Psoas muscle (tissue), 8 donors: ENCODE data around the gene SPOCD1. TPM values are rescaled to one million over a fixed set of nuclear protein-coding genes. Genes with fewer than 3 reads are reported as not detected.

Source experiments
- ATAC-seq, 4 donors: fragments of 200-7000 bp; cut with Tn5 transposase; one replicate each; pipeline ENCODE4 v1.9.1; 2020; ENCODE audit warnings: moderate library complexity in 3 of 4, mild to moderate bottlenecking in 2 of 4
- DNase-seq, 2 donors: peaks; one replicate each; pipeline ENCODE4 v3.0.0-alpha.2; 2020
- H3K27ac ChIP-seq: fragments of 200-600 bp; one replicate; pipeline ENCODE4 v1.8.0; 2022
- H3K27me3 ChIP-seq, 3 donors: fragments of 200-600 bp in 1 of 3; one replicate each; pipeline versions ENCODE4 v1.6.1 to v1.8.0; 2013 to 2022; ENCODE audit warnings: low read length in 2 of 3, mild to moderate bottlenecking in 2 of 3, moderate library complexity in 1 of 3; ENCODE audit not compliant: insufficient read depth in 3 of 3
- H3K36me3 ChIP-seq, 2 donors: fragments of 200-600 bp in 1 of 2; one replicate each; pipeline versions ENCODE4 v1.6.1 to v1.8.0; 2013 to 2022; ENCODE audit warnings: low read depth in 1 of 2, mild to moderate bottlenecking in 1 of 2, moderate library complexity in 1 of 2; ENCODE audit not compliant: insufficient read depth in 1 of 2
- H3K4me1 ChIP-seq: fragments of 200-600 bp; one replicate; pipeline ENCODE4 v1.8.0; 2022
- H3K4me3 ChIP-seq: fragments of 200-600 bp; one replicate; pipeline ENCODE4 v1.8.0; 2022; ENCODE audit warnings: mild to moderate bottlenecking
- H3K9me3 ChIP-seq: fragments of 200-600 bp; one replicate; pipeline ENCODE4 v1.8.0; 2022
- WGBS, 3 donors: extraction: QIAGEN DNeasy Blood & Tissue Kit; methylation state at CpG; one replicate each; pipeline versions ENCODE4 v1.1.6 to v1.1.7; 2013; 5-methylcytosine and 5-hydroxymethylcytosine counted together
- intact Hi-C, 2 donors: fragments of 100-400 bp; cut with DNase I; formaldehyde crosslinking; loops; one replicate each; pipeline versions ENCODE4 v1.11.0 to v1.14.2; 2022
- polyA plus RNA-seq, 3 donors: library from polyadenylated mRNA; stranded (reverse); fragments of 200-250 nt; gene quantifications; one replicate each; pipeline ENCODE4 v1.2.3, GENCODE V29; 2013
- total RNA-seq, 4 donors: library from RNA; stranded (reverse); fragmentation: NEBNext Ultra II Directional in 2 of 4; extraction: Animal tissue kit (Norgen Biotek cat#: 25700) in 2 of 4; gene quantifications; one replicate each; pipeline versions ENCODE4 v1.2.1 to v1.2.4, GENCODE V29; 2021 to 2023
- TF ChIP-seq, protein P1 (sequence below): fragments of 200-600 bp; IDR thresholded peaks from one replicate; pipeline ENCODE4 v1.8.0; 2022; ENCODE audit warnings: antibody characterized with exemption
- donor health status: healthy with polysubstance abuse.
- donor health status: DM: no; HTN: no; CAD: no; lungs with moderate emphysema.
- donor health status: Bipolar disorder and iron deficiency.
- donor health status: healthy.
- donor health status: DM: yes; HTN: yes; CAD: no.
- donor health status: DM: no; HTN: no; CAD: no.
- donor health status: DM: no; HTN: no; CAD: no.
- donor health status: DM: yes; HTN: yes; CAD: no.

Gene SPOCD1
- total and polyA plus RNA-seq, 7 donors: 0.05 to 2.5 (median 0.15) TPM; not detected in 2

DNA sequence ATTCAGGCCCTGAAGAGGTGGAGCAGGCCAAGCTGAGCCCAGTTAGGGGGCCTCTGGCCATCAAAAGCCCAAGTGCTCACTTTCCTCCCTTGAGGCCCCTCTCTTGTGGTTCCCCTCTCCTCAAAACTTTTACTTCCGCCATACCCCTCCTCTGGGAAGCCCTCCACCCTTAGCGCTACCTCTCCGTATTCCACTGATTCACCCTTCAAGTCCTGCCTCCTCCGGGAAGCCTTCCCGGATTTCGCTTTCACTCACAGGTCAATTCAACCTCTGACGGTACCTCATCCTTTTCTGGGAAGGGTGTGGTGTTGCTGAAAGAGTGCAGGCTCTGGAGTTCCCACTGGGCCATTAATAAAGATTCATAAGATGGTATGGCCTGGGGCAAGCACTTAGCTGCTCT lies 19.1 kb downstream of the SPOCD1 start:
- Histone ChIP-seq H3K36me3 (no peaks in the 10 kb centered on the region), H3K27me3 (peaks cover 0 to 14% (median 0%) of the 10 kb centered on the region in 3 donors), H3K4me1 (no peaks in the 10 kb centered on the region), H3K9me3 (no peaks in the 10 kb centered on the region), H3K4me3 (no peak overlapping the region), H3K27ac (no peak overlapping the region)
- intact Hi-C loops: loop anchor here in 1 of 2 donors (10.0 kb wide), 1 partner anchor 168 kb away; no protein-coding TSS in a partner anchor
- 89 to 91% (median 89%) methylated on average over 7 of the region's 7 CpGs for WGBS, 3 donors
- DNase-seq (peak in 1 of 2 donors; percentile 8), ATAC-seq (no peak)
- TF ChIP-seq, protein P1, sequence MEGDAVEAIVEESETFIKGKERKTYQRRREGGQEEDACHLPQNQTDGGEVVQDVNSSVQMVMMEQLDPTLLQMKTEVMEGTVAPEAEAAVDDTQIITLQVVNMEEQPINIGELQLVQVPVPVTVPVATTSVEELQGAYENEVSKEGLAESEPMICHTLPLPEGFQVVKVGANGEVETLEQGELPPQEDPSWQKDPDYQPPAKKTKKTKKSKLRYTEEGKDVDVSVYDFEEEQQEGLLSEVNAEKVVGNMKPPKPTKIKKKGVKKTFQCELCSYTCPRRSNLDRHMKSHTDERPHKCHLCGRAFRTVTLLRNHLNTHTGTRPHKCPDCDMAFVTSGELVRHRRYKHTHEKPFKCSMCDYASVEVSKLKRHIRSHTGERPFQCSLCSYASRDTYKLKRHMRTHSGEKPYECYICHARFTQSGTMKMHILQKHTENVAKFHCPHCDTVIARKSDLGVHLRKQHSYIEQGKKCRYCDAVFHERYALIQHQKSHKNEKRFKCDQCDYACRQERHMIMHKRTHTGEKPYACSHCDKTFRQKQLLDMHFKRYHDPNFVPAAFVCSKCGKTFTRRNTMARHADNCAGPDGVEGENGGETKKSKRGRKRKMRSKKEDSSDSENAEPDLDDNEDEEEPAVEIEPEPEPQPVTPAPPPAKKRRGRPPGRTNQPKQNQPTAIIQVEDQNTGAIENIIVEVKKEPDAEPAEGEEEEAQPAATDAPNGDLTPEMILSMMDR: no peak

DNA sequence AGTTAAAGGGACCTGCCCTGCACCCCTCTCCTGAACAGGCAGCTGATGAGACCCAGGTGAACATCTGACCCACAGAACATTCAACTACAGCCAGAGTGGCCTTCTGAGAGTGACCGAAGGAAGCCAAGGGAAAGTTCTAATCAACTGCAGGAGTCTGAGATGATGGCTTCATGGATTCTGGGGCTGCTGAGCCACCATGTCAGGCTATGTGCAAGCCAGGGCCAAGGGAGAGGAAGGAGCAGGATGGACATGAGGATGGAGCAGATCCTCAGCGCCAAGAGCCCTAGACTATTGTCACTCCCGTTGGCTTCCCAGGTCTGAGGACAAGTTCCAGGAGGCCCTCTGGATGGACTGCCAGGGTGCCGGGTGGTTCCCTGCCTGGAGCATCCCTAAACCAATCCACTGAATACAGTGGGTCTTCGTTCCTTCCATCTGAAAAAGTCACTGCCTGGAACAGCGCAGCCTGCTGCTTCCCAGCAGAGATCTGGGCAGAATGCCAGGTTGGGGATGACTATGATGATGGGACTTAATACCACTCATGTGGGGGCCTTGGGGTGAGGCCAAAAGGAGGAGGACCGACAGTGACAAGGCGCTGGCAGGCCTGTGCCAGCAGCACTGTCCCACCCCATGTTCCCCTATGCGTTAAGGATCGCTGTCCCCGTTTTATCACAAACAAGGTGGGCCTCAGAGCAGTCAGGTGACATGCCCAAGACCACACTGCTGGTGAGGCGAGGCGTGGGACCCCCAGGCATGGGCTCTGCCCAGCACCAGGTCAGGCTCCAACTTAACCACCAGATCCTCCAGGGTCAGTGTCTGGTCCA lies 19.8 kb downstream of the SPOCD1 start:
- H3K4me1 ChIP-seq: no peaks in the 10 kb centered on the region
- TF ChIP-seq, protein P1: no peak
- H3K4me3 ChIP-seq: no peak overlapping the region
- peak in 1 of 2 donors; percentile 44 for DNase-seq
- 59 to 63% (median 63%) methylated on average over 12 to 13 of the region's 13 CpGs for WGBS, 3 donors
- peaks cover 0 to 14% (median 0%) of the 10 kb centered on the region in 3 donors for H3K27me3 ChIP-seq
- no peaks in the 10 kb centered on the region for H3K36me3 ChIP-seq
- H3K27ac ChIP-seq: no peak overlapping the region
- intact Hi-C loops: loop anchor here in 1 of 2 donors (10.0 kb wide), 1 partner anchor 169 kb away; no protein-coding TSS in a partner anchor
- no peak for ATAC-seq
- H3K9me3 ChIP-seq: no peaks in the 10 kb centered on the region

DNA sequence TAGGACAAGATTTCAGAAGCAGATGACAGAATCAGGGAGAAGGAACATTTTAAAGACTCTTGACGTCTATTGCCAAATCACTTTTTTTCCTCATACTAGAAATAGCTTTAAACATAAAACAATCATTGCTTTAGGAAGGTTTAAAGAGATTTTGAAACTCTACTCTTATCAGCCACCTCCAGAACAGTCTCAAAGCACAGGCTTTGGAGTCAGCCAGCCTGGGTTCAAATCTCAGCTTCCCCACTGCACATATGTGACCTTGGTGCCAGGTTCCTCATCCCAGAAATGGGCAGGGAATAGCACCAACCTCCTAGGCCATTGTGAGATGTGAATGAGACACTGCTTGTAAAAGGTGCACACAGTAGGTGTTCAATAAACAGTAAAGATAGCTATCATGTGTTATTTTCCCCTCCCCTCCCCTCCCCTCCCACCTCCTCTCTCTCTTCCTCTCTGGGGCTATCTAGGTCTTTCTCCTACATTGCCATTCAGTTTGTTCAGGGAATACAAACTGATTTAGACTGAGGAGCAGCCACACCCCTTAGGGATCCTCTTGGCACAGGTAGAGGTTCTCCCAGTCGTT lies 20.6 kb downstream of the SPOCD1 start:
- DNase-seq: peak in 1 of 2 donors; percentile 6
- H3K27me3 ChIP-seq: peaks cover 0 to 14% (median 0%) of the 10 kb centered on the region in 3 donors
- H3K27ac ChIP-seq: no peak overlapping the region
- WGBS, 3 donors: 60 to 62% (median 61%) methylated on average over 2 of the region's 2 CpGs
- H3K4me1 ChIP-seq: no peaks in the 10 kb centered on the region
- ATAC-seq: no peak
- no peaks in the 10 kb centered on the region for H3K36me3 ChIP-seq
- intact Hi-C loops: loop anchor here in 1 of 2 donors (10.0 kb wide), 1 partner anchor 170 kb away; no protein-coding TSS in a partner anchor
- H3K9me3 ChIP-seq: no peaks in the 10 kb centered on the region
- no peak overlapping the region for H3K4me3 ChIP-seq
- TF ChIP-seq, protein P1: no peak

DNA sequence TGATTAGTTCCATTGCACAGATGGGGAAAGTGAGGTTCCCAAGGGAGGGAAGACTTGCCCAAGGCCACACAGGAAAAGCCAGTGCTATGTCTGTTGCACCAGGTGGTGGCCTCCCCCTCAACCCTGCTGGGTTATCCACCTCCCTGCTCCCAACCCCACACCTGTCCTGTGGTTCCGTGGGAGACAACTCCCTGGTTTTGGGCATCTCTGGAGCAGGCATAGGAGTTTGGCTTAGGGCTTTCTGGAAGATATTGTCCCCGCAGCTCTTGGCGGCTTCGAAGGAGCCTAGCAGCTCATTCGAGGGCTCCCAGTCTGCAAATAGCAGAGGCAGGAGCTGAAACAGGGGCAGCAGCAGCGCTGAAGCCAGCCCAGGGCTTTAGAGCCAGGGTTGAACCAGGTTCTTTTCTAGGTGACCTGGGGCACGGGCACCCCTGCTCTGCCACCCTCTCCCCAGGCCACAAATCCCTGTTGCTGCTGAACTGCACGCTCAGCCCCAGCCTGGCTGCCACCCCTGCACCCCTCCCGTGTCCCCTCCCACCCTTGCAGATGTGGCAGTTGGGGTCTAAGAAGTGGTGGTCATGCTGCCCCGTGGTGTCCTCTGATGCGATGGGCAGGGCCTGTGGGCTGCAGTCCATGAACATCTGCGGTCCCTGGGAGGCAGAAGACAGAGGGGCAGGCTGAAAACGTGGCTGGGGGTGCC lies 22.1 kb downstream of the SPOCD1 start:
- peaks cover 0 to 13% (median 0%) of the 10 kb centered on the region in 3 donors for H3K27me3 ChIP-seq
- ATAC-seq (no peak), DNase-seq (peak in 1 of 2 donors; percentile 36)
- 71 to 81% (median 72%) methylated on average over 13 of the region's 13 CpGs for WGBS, 3 donors
- no peak overlapping the region for H3K27ac ChIP-seq
- intact Hi-C loops: loop anchor here in 1 of 2 donors (10.0 kb wide), 1 partner anchor 171 kb away; no protein-coding TSS in a partner anchor
- peaks cover 1% of the 10 kb centered on the region for H3K4me1 ChIP-seq
- TF ChIP-seq, protein P1: no peak
- no peaks in the 10 kb centered on the region for H3K9me3 ChIP-seq
- no peak overlapping the region for H3K4me3 ChIP-seq
- no peaks in the 10 kb centered on the region for H3K36me3 ChIP-seq
